Activated naive CD8-positive, alpha-beta T cell (primary cell): ENCODE results near the gene MBP.

Experiments
- H3K27ac Mint-ChIP-seq: one replicate; pipeline ENCODE4 v1.8.0; 2021; ENCODE audit warnings: mixed read lengths
- H3K27me3 Mint-ChIP-seq: one replicate; pipeline ENCODE4 v1.8.0; 2021; ENCODE audit warnings: mixed read lengths
- H3K36me3 Mint-ChIP-seq: one replicate; pipeline ENCODE4 v1.8.0; 2021; ENCODE audit warnings: mixed read lengths
- H3K4me1 Mint-ChIP-seq: one replicate; pipeline ENCODE4 v1.8.0; 2021; ENCODE audit warnings: low read depth, mixed read lengths
- H3K4me3 Mint-ChIP-seq: one replicate; pipeline ENCODE4 v1.8.0; 2021; ENCODE audit warnings: mild to moderate bottlenecking, mixed read lengths
- H3K9me3 Mint-ChIP-seq: one replicate; pipeline ENCODE4 v1.8.0; 2021; ENCODE audit warnings: low read depth, mixed read lengths

MBP gene

GRCh38 chr18:77107292-77107691 is 25.3 kb downstream of the MBP start:
- Mint-ChIP-seq H3K27ac (peak overlapping the region; percentile 88), H3K9me3 (peaks cover 10% of the 10 kb centered on the region), H3K27me3 (no peaks in the 10 kb centered on the region), H3K4me1 (peaks cover 95% of the 10 kb centered on the region), H3K4me3 (peak overlapping the region; percentile 59), H3K36me3 (peaks cover 29% of the 10 kb centered on the region)

GRCh38 chr18:77106331-77106730 is 26.3 kb downstream of the MBP start:
- Mint-ChIP-seq H3K36me3 (peaks cover 27% of the 10 kb centered on the region), H3K27me3 (no peaks in the 10 kb centered on the region), H3K27ac (peak overlapping the region; percentile 88), H3K4me1 (peaks cover 97% of the 10 kb centered on the region), H3K4me3 (peak overlapping the region; percentile 57), H3K9me3 (peaks cover 10% of the 10 kb centered on the region)

GRCh38 chr18:77105680-77106079 is 26.9 kb downstream of the MBP start:
- Mint-ChIP-seq H3K27ac (peak overlapping the region; percentile 88), H3K27me3 (no peaks in the 10 kb centered on the region), H3K9me3 (peaks cover 10% of the 10 kb centered on the region), H3K36me3 (peaks cover 23% of the 10 kb centered on the region), H3K4me3 (peak overlapping the region; percentile 57), H3K4me1 (peaks cover 98% of the 10 kb centered on the region)

GRCh38 chr18:77105028-77105427 is 27.6 kb downstream of the MBP start:
- Mint-ChIP-seq H3K4me1 (peaks cover 99% of the 10 kb centered on the region), H3K9me3 (peaks cover 10% of the 10 kb centered on the region), H3K4me3 (peak overlapping the region; percentile 57), H3K27me3 (no peaks in the 10 kb centered on the region), H3K27ac (peak overlapping the region; percentile 88), H3K36me3 (peaks cover 23% of the 10 kb centered on the region)

GRCh38 chr18:77103991-77104531 is 28.5 kb downstream of the MBP start:
- peak overlapping the region; percentile 100 for H3K27ac Mint-ChIP-seq
- H3K4me1 Mint-ChIP-seq: peaks cover 99% of the 10 kb centered on the region
- peaks cover 10% of the 10 kb centered on the region for H3K9me3 Mint-ChIP-seq
- peaks cover 26% of the 10 kb centered on the region for H3K36me3 Mint-ChIP-seq
- H3K4me3 Mint-ChIP-seq: peak overlapping the region; percentile 49
- H3K27me3 Mint-ChIP-seq: no peaks in the 10 kb centered on the region

- H3K27ac Mint-ChIP-seq: peak overlapping the region; percentile 100
Measured at GRCh38 chr18:77103187-77103850, 29.3 kb downstream of the MBP start.

GRCh38 chr18:77102259-77103040 is 30.1 kb downstream of the MBP start:
- Mint-ChIP-seq H3K4me3 (peak overlapping the region; percentile 86), H3K27ac (peak overlapping the region; percentile 100), H3K27me3 (no peaks in the 10 kb centered on the region), H3K36me3 (peaks cover 26% of the 10 kb centered on the region), H3K4me1 (peaks cover 97% of the 10 kb centered on the region), H3K9me3 (peaks cover 10% of the 10 kb centered on the region)

More at GRCh38 chr18:77103187-77103850, 29.3 kb downstream of the MBP start:
- H3K4me3 Mint-ChIP-seq: peak overlapping the region; percentile 86
- peaks cover 26% of the 10 kb centered on the region for H3K36me3 Mint-ChIP-seq
- H3K4me1 Mint-ChIP-seq: peaks cover 97% of the 10 kb centered on the region
- peaks cover 10% of the 10 kb centered on the region for H3K9me3 Mint-ChIP-seq
- H3K27me3 Mint-ChIP-seq: no peaks in the 10 kb centered on the region

- Mint-ChIP-seq H3K9me3 (peaks cover 7% of the 10 kb centered on the region), H3K4me1 (peaks cover 94% of the 10 kb centered on the region), H3K36me3 (peaks cover 27% of the 10 kb centered on the region), H3K4me3 (peak overlapping the region; percentile 86), H3K27me3 (no peaks in the 10 kb centered on the region), H3K27ac (peak overlapping the region; percentile 100)
Measured at GRCh38 chr18:77101410-77102258, 30.9 kb downstream of the MBP start.

- peaks cover 93% of the 10 kb centered on the region for H3K4me1 Mint-ChIP-seq
- peaks cover 22% of the 10 kb centered on the region for H3K36me3 Mint-ChIP-seq
Measured at GRCh38 chr18:77100751-77101355, 31.7 kb downstream of the MBP start.

GRCh38 chr18:77099485-77100370 is 32.9 kb downstream of the MBP start:
- H3K27me3 Mint-ChIP-seq: no peaks in the 10 kb centered on the region
- H3K36me3 Mint-ChIP-seq: peaks cover 21% of the 10 kb centered on the region
- peak overlapping the region; percentile 100 for H3K27ac Mint-ChIP-seq

More at GRCh38 chr18:77100751-77101355, 31.7 kb downstream of the MBP start:
- Mint-ChIP-seq H3K27me3 (no peaks in the 10 kb centered on the region), H3K27ac (peak overlapping the region; percentile 100), H3K4me3 (peak overlapping the region; percentile 86), H3K9me3 (peaks cover 6% of the 10 kb centered on the region)

GRCh38 chr18:77098538-77099174 is 33.9 kb downstream of the MBP start:
- H3K27me3 Mint-ChIP-seq: no peaks in the 10 kb centered on the region
- H3K27ac Mint-ChIP-seq: peak overlapping the region; percentile 100
- peaks cover 18% of the 10 kb centered on the region for H3K36me3 Mint-ChIP-seq
- no peaks in the 10 kb centered on the region for H3K9me3 Mint-ChIP-seq
- peaks cover 87% of the 10 kb centered on the region for H3K4me1 Mint-ChIP-seq
- H3K4me3 Mint-ChIP-seq: peak overlapping the region; percentile 86

More at GRCh38 chr18:77099485-77100370, 32.9 kb downstream of the MBP start:
- Mint-ChIP-seq H3K9me3 (no peaks in the 10 kb centered on the region), H3K4me3 (peak overlapping the region; percentile 86), H3K4me1 (peaks cover 92% of the 10 kb centered on the region)

GRCh38 chr18:77098029-77098428 is 34.6 kb downstream of the MBP start:
- Mint-ChIP-seq H3K27ac (peak overlapping the region; percentile 100), H3K4me3 (peak overlapping the region; percentile 52), H3K27me3 (no peaks in the 10 kb centered on the region), H3K4me1 (peaks cover 84% of the 10 kb centered on the region), H3K36me3 (peaks cover 15% of the 10 kb centered on the region), H3K9me3 (no peaks in the 10 kb centered on the region)
